NCI-H1930 (cell line): ENCODE data around the gene DISC1.
"Not testable (repeated sequence)": the region's sequence is repeated elsewhere in the genome, so short reads cannot be mapped to it uniquely, and the experiment has no call there.

ENCODE experiments used
- DNase-seq, 2 experiments: peaks; one replicate each; lab custom pipeline; 2025; lab: John Stamatoyannopoulos, UW

Gene DISC1

DNA sequence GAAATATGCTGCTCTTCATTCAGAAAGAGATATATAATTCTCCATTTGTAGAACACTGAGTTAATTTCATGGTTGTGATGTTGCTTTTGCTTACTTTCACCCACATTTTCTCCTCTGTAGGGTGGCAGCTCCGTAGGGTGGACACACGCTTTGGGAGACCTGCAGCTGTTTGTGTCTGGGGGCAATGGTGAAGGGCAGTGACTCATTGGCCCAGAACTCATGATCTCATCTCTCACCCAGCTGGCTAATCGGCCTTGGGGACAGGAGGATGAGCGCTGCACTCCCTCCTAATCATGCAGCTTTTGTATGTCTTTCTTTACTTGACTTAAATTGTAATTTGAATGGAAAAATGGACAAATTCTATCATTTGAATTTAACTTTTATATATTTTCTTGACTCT is 9.6 kb downstream of the DISC1 start:
- no peak for DNase-seq

DNA sequence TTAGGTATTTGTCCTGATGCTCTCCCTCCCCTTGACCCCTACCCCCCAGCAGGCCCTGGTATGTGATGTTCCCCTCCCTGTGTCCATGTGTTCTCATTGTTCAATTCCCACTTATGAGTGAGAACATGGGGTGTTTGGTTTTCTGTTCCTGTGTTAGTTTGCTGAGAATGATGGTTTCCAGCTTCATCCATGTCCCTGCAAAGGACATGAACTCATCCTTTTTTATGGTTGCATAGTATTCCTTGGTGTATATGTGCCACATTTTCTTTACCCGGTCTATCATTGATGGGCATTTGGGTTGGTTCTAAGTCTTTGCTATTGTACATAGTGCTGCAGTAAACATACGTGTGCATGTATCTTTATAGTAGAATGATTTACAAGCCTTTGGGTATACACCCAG is 10.3 kb downstream of the DISC1 start:
- not testable (repeated sequence) for DNase-seq

DNA sequence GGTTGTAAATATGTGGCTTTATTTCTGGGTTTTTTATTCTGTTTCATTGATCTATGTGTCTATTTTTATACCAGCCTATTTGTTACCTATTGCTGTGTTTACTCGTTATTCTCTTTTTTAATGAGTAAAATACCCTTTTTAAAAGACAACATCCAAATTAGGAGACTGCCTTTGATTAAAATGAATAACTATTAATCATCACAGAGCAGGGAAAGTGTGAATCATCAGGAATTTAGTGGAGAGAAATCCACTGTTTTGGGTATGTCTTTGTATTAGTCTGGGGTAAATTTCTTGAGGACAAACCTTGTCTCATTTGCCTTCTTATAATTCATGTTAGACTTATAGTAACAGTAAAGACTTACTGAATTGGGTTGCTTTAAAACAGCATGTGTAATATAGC is 12.1 kb downstream of the DISC1 start:
- no peak for DNase-seq

DNA sequence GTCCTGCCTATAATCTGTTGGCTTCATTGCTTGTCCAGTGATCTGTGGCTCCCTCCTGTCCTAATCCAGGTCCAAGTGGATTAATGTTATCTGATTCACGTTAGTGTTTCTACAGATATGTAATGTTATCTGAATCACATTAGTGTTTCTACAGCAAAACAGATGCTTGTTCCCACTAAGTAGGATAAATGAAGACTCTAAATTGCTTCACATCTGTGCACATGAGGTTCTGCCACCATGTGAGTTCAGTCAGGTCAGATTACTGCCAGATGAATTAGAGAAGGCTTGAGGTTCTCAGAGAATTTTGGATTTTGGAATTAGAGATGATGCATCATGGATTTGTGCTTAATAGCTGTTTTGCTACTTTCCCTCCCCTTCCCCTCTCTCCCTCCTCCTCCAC is 13.2 kb downstream of the DISC1 start:
- DNase-seq = no peak

DNA sequence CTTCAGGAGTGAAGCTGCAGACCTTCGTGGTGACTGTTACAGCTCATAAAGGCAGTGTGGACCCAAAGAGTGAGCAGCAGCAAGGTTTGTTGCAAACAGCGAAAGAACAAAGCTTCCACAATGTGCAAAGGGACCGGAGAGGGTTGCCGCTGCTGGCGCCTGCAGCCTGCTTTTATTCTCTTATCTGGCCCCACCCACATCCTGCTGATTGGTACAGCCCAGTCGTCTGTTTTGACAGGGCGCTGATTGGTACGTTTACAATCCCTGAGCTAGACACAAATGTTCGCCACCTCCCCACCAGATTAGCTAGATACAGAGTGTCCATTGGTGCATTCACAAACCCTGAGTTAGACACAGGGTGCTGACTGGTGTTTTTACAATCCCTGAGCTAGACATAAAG is 14.9 kb downstream of the DISC1 start:
- not testable (repeated sequence) for DNase-seq

DNA sequence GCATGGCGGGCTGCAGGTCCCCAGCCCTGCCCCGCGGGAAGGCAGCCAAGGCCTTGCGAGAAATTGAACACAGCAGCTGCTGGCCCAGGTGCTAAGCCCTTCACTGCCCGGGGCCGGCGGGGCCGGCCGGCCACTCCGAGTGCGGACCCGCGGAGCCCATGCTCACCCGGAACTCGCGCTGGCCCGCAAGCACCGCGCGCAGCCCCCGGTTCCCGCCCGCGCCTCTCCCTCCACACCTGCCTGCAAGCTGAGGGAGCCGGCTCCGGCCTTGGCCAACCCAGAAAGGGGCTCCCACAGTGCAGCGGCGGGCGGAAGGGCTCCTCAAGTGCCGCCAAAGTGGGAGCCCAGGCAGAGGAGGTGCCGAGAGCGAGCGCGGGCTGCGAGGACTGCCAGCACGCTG is 15.5 kb downstream of the DISC1 start:
- not testable (repeated sequence) for DNase-seq

DNA sequence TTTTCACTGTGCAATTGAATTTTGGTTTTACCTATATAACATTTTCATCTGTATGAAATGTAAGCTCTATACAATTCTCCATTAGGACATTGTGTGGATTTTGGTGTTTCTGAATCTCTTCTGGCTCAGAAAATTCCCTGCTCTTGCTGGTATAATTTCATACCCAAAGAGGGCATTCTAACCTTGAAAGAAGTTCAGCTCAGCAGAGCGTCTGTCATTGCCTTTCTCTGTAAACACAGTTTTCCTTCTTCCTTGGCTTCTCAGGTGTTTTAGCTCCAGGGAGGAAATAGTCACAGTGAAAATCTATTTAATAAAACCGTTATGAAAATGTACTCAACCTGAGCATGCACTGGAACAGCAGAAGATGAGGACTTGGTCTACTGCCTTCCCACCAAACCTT is 16.0 kb downstream of the DISC1 start:
- DNase-seq = no peak

DNA sequence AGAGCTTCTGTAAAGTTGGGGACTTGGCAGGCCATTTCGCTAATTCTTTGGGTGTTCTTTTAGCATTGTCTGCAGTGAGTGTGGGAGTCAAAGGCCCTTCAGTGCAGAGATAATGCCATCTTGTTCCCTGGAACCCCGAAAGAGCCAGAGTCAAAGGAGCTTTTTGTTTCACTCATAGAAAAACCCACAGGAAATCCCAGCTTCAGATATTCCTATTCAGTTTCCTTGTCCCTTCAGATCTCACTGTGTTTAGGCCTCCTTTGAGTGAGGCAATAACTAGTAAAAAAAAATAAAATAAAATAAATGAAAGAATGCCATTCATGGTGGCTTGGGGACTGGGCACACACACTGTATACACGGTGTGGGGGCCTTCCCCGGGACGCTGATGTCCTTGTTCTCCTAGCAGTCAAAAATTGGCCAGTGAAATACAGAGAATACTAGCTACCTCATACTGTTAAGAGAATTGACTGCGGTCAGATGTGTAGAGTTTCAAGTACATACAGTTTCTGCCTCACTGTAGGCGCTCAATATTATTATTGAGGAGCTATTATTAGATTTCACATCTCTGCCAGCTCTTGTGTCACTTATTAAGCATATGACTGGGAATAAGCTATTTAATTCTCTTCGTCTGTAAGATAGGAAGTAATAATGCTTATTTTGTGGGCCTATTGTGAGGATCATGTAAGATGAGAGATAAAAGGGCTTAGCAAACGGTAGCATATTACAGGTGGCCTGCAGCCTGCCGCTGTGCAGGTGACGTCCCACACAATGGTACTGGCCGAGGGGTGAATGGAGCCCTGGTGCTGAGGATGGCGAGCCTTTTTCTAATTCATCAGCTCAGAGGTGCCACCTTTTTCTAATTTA is 16.7 kb downstream of the DISC1 start:
- no peak for DNase-seq

DNA sequence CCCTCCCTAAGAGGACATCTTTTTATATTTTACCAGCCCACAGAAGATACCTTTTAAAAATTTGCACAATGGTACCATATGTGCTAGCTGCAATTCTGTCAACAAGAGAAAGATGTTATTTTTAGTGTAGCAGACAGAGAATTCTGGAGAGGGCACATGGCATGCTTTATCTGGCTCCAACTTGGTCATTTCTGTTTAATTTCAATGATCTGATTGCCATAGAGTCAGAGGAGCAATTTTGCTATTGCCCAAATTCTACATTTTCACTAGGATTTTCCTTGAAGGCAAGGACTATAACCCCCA is 17.3 kb downstream of the DISC1 start:
- DNase-seq = no peak

DNA sequence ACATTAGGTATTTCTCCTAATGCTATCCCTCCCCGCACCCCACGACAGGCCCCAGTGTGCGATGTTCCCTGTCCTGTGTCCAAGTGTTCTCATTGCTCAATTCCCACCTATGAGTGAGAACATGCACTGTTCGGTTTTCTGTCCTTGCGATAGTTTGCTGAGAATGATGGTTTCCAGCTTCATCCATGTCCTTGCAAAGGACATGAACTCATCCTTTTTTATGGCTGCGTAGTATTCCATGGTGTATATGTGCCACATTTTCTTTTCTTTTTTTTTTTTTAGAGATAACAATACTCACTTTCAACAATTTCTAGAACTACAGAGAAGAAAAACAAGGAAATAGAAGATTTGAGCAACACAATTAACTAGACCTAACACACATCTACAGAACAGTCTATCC is 19.0 kb downstream of the DISC1 start:
- not testable (repeated sequence) for DNase-seq

DNA sequence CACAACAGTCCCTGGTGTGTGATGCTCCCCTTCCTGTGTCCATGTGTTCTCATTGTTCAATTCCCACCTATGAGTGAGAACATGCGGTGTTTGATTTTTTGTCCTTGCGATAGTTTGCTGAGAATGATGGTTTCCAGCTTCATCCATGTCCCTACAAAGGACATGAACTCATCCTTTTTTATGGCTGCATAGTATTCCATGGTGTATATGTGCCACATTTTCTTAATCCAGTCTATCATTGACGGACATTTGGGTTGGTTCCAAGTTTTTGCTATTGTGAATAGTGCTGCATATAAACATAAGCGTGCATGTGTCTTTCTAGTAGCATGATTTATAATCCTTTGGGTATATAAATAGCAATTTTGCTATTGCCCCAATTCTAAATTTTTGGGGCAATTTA is 19.6 kb downstream of the DISC1 start:
- DNase-seq = not testable (repeated sequence)

DNA sequence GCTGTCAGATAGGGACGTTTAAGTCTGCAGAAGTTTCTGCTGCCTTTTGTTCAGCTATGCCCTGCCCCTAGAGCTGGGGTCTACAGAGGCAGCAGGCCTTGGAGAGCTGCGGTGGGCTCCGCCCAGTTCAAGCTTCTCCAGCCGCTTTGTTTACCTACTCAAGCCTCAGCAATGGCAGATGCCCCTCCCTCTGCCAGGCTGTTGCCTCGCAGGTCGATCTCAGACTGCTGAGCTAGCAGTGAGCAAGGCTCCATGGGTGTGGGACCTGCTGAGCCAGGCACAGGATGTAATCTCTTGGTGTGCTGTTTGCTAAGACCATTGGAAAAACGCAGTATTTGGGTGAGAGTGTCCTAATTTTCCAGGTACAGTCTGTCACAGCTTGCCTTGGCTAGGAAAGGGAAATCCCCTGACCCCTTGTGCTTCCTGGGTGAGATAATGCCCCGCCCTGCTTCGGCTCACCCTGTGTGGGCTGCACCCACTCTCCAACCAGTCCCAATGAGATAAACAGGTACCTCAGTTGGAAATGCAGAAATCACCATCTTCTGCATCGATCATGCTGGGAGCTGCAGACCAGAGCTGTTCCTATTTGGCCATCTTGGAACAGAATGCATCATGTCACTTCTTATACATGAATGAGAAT is 25.2 kb downstream of the DISC1 start:
- DNase-seq = not testable (repeated sequence)

DNA sequence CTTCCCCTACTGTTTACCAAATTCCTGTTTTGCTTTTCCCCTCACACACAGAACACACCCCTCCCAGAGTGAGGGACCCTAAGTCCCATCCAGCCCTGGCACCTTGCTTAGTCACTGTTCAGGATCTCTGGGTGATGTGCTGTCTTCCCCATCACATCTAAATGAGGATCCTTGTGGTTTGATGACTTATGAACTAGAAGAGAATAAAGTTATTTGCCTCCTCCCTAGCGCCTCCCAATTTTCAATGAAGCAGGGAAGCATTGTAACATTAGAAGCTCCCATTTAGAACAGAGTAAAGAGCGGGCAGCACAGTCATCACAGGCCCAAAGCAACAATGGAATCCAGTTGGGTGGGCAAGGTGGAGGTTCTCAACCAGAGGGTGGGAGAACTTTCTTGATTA is 27.0 kb downstream of the DISC1 start:
- DNase-seq = no peak

DNA sequence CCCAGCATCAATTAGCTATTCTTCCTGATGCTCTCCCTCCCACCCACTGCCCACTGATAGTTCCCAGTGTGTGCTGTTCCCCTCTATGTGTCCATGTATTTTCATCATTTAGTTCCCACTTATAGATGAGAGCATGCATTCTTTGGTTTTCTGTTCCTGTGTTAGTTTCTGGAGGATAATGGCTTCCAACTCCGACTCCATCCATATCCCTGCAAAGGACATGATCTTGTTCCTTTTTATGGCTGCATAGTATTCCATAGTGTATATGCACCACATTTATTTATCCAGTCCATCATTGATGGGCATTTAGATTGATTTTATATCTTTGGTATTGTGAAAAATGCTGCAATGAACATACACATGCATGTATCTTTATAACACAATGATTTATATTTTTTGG is 30.2 kb downstream of the DISC1 start:
- no peak for DNase-seq

DNA sequence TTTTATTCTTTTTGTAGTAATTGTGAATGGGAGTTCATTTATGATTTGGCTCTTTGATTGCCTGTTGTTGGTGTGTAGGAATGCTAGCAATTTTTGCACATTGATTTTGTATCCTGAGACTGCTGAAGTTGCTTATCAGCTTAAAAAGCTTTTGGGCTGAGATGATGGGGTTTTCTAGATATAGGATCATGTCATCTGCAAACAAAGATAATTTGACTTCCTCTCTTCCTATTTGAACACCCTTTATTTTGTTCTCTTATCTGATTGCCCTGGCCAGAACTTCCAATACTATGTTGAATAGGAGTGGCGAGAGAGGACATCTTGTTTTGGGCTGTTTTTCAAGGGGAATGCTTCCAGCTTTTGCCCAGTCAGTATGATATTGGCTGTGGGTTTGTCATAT is 31.6 kb downstream of the DISC1 start:
- not testable (repeated sequence) for DNase-seq

DNA sequence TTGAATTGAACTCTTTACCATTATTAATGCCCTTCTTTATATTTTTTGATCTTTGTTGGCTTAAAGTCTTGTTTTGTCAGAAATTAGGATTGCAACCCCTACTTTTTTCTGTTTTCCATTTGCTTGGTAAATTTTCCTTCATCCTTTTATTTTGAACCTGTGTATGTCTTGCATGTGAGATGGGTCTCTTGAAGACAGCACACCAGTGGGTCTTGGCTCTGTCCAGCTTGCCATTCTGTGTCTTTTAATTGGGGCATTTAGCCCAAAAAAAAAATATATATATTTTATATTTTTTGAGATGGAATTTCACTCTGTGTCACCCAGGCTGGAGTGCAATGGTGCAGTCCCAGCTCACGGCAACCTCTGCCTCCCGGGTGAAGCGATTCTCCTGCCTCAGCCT is 33.6 kb downstream of the DISC1 start:
- DNase-seq = no peak

DNA sequence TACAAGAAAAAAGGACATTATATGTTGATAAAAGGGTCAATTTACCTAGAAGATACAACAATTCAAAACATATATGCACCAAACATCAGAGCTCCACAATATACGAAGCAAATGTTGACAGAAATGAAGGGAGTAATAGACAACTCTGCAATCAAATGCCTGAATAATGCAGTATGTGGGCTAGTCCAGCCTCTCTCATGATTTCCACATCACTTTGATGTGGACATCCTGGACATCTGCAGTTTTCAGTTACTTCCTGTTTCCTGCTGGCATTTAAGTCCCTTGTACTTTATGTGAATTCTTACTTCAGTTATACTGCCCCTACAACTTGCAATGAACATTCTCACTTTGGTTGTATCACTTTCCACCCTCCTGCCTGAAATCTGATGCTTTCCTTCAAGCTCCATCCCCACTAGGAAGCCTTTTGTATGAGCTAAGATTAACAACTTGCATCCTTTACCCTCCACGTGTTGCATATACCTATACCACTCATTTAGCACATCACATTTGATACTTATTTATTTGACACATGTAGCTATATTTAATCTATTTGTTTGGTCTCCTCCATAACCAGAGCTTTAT is 36.7 kb downstream of the DISC1 start:
- no peak for DNase-seq

DNA sequence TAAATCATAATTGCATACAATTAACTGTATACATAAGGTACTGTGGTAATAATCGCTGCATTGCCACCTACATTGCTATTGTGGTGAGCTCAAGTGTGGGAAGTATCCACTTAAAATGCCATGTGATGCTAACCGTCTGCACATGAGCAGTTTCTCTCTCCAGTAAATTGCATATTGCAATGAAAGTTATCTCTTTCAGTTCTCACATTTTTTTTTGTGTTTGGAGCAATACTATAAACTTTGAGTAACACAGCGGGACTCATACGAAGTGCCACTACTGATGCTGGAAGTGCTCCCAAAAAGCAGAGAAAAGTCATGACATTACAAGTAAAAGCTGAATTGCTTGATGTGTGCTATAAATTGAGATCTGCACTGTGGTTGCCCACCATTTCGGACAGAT is 38.5 kb downstream of the DISC1 start:
- no peak for DNase-seq

DNA sequence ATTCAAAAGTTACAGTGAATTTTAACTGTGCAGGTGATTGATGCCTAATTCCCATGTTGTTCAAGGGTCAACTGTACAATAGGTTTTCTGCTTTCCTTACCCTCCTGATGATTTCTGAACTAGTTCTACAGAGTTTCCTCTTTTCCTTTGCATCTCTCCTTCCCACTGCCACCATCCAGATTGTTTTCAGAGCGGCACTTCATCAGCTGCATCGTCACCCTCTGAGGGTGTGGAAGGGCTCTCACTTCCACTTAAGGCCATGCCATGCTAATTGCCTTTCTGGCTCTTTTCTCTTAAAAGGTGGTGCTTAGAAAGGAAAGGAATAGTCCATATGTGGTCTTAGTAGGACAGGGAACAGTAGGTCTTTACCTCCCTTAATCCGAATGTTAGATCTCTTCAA is 39.1 kb downstream of the DISC1 start:
- no peak for DNase-seq

DNA sequence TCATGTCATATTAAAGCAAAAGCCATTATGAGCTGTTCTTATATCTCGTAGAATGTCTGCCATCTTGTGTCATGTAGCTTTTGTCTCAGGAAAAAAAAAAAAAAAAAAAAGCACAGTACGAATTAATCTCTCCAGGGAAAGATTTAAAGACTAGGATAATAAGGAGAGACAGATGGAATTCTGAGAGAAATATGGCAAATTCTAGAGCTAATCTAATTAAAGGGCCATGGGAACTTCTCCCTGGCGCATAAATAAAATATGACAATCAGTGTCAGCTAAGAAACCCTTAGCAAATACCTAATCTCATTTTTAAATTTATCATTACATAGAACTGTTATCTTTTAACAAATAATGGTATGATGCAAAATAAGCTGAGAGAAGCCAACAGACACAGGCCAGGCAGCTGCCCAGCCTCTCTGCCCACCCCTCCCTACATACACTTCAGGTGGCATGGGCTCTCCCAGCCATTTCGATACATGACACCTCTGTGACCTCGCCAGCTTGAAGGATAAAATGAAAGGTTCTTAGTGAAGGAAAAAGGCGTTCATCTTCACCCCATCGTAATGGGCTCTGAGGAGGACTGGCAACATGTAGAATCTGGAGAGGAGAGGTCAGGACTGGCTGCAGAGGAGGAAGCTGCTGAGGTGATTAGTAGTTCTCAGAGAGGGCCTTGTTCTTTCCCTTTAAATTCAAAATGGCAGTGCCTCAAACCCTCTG is 39.8 kb downstream of the DISC1 start:
- no peak for DNase-seq

DNA sequence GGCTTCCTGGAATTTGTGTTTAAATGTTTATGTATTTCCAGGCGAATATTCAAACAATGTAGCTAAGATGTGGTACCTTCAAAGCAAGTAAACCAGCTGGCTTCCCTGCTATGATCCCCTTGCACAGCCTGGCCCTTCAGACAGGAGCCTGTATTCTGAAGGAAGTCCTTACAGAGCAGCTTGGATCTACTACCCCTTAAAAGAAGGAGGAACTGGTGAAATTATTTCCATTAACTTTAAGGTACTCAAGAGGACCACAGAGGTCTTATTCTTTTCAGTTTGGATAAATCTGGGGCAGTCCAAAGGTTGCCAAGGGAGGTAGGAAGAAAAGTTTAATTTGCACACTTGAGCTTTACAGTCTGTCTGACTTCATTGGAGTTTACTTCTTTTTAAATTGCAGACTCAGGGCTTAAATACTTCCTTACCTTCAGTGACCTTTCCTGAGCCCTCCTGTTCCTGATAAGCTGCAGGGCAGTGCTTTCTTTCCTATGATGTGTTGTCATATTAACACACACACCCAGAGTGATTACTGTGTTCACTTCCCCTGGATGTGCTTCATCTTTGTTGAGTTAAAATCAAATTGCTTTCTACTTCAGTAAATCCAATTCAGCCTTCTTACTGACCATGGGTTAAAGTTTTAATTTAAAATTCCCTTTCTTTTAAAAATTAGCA is 40.5 kb downstream of the DISC1 start:
- no peak for DNase-seq

DNA sequence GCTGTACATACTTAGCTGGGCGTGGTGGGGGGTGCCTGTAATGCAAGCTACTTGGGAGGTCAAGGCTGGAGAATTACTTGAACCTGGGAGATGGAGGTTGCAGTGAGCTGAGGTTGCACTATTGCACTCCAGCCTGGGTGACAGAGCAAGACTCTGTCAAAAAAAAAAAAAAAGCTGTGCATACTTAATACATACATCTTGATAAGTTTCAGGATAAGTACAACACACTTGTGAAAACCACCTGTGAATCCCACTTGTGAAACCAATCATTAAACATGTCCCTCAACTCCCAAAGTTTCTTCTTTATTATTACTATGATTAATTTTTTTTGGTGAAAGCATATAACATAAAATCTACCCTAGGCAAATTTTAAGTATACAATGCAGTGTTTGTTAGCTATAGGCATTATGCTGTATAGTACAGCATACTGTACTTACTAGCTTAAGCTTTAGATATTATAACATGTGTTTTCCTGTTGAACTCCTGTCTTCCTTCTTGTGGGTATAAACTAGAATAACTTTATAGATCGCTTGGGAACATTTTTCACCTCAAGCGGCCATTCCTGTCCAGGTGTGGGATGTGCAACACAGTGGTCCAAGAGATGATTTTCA is 41.4 kb downstream of the DISC1 start:
- DNase-seq = no peak
